H1 (cell line): Measurements from ENCODE around the gene ADAMTS16. TPM values are rescaled to one million over a fixed set of nuclear protein-coding genes. Genes with fewer than 3 reads are reported as not detected.

Experiments used
- CTCF ChIA-PET: fragments of 300-600 bp; sonication (Branson Sonifier 250); formaldehyde crosslinking; loops from one replicate; lab custom pipeline; 2021; ENCODE audit not compliant: partially characterized antibody; lab: Charles Lee
- POLR2A ChIA-PET: fragments of 300-600 bp; sonication (Branson Sonifier 250); formaldehyde crosslinking; loops from one replicate; lab custom pipeline; 2021; ENCODE audit warnings: inconsistent platforms; ENCODE audit not compliant: partially characterized antibody; lab: Charles Lee
- DNase-seq, 2 experiments: peaks; one replicate each; pipeline versions ENCODE4 v3.0.0 to v3.0.0-alpha.2; 2010 to 2022; ENCODE audit warnings: low spot score in 2 of 2, low read depth in 1 of 2, mixed read lengths in 1 of 2
- FAIRE-seq: peaks from 2 replicates; lab custom pipeline; 2011; peaks lifted over from hg19 to GRCh38; lab: Jason Lieb, UNC
- H2AFZ ChIP-seq: 2 replicates; pipeline ENCODE4 v1.8.1; 2012; ENCODE audit warnings: low read length, inconsistent platforms
- H2AK5ac ChIP-seq: 2 replicates; pipeline ENCODE4 v1.6.1; 2013; ENCODE audit warnings: low read depth, low read length
- H2BK120ac ChIP-seq: replicated peaks from 2 replicates; pipeline ENCODE3; 2013; ENCODE audit warnings: low read depth, low read length, inconsistent platforms
- H2BK12ac ChIP-seq: 2 replicates; pipeline ENCODE4 v1.6.1; 2013; ENCODE audit warnings: low read depth, low read length
- H2BK15ac ChIP-seq: 2 replicates; pipeline ENCODE4 v1.6.1; 2013; ENCODE audit warnings: low read length
- H2BK20ac ChIP-seq: 2 replicates; pipeline ENCODE4 v1.6.1; 2013; ENCODE audit warnings: low read length
- H2BK5ac ChIP-seq: 2 replicates; pipeline ENCODE4 v1.6.1; 2013; ENCODE audit warnings: low read depth, low read length
- H3K14ac ChIP-seq: 2 replicates; pipeline ENCODE4 v1.6.1; 2013; ENCODE audit warnings: inconsistent platforms; ENCODE audit not compliant: insufficient read length
- H3K18ac ChIP-seq: 2 replicates; pipeline ENCODE4 v1.6.1; 2013; ENCODE audit warnings: low read length; ENCODE audit errors: extremely low read depth
- H3K23ac ChIP-seq: 2 replicates; pipeline ENCODE4 v1.6.1; 2013; ENCODE audit warnings: inconsistent platforms; ENCODE audit not compliant: insufficient read length
- H3K23me2 ChIP-seq: 2 replicates; pipeline ENCODE4 v1.6.1; 2013; ENCODE audit warnings: low read depth, low read length
- H3K27ac ChIP-seq: 2 replicates; pipeline ENCODE4 v1.6.1; 2011; ENCODE audit warnings: low read depth, low read length, inconsistent platforms
- H3K27me3 ChIP-seq, 4 experiments: replicated peaks in 1 of 4; 1 replicate in 1 of 4; 2 replicates in 3 of 4; pipeline versions ENCODE4 v1.6.1 to v1.8.1; 2011 to 2013; ENCODE audit warnings: low read length in 3 of 4, mild to moderate bottlenecking in 3 of 4, inconsistent platforms in 2 of 4, mixed read lengths in 2 of 4, moderate library complexity in 1 of 4; ENCODE audit not compliant: control insufficient read depth in 3 of 4, insufficient read depth in 3 of 4; ENCODE audit errors: extremely low read depth in 1 of 4
- H3K36me3 ChIP-seq, 4 experiments: 2 replicates each; pipeline versions ENCODE4 v1.6.1 to v1.8.1; 2011 to 2013; ENCODE audit warnings: mild to moderate bottlenecking in 4 of 4, low read length in 3 of 4, moderate library complexity in 2 of 4, control low read depth in 1 of 4, inconsistent platforms in 1 of 4; ENCODE audit not compliant: insufficient read depth in 4 of 4, control insufficient read depth in 2 of 4
- H3K4ac ChIP-seq: replicated peaks from 2 replicates; pipeline ENCODE3; 2013; ENCODE audit warnings: low read length, low read depth, mixed read lengths, inconsistent platforms; ENCODE audit not compliant: insufficient read length
- H3K4me1 ChIP-seq, 4 experiments: replicated peaks in 1 of 4; 1 replicate in 1 of 4; 2 replicates in 3 of 4; pipeline versions ENCODE4 v1.6.1 to v1.8.1; 2011 to 2013; ENCODE audit warnings: low read length in 3 of 4, inconsistent platforms in 2 of 4, mixed read lengths in 1 of 4; ENCODE audit not compliant: insufficient read depth in 4 of 4, control insufficient read depth in 3 of 4
- H3K4me2 ChIP-seq, 2 experiments: 2 replicates each; pipeline versions ENCODE4 v1.6.1 to v1.8.1; 2011 to 2013; ENCODE audit warnings: low read depth in 2 of 2, low read length in 2 of 2, control low read depth in 1 of 2, inconsistent platforms in 1 of 2, mild to moderate bottlenecking in 1 of 2; ENCODE audit not compliant: insufficient read depth in 1 of 2
- H3K4me3 ChIP-seq, 4 experiments: fragments of 200-600, 300-600 bp in 1 of 4; sonication (generic), shearing (Covaris generic), sonication (Bioruptor Twin) in 1 of 4; 2 replicates each; pipeline versions ENCODE4 v1.5.1 to v1.8.1; 2011 to 2016; ENCODE audit warnings: low read length in 4 of 4, low read depth in 3 of 4, control low read depth in 2 of 4, inconsistent platforms in 2 of 4, mild to moderate bottlenecking in 2 of 4, mixed read lengths in 1 of 4, moderate library complexity in 1 of 4; ENCODE audit not compliant: insufficient read depth in 2 of 4; ENCODE audit errors: extremely low read depth in 1 of 4
- H3K56ac ChIP-seq: replicated peaks from 2 replicates; pipeline ENCODE3; 2013; ENCODE audit warnings: low read depth, mild to moderate bottlenecking, mixed read lengths, low read length, inconsistent platforms; ENCODE audit not compliant: insufficient read length
- H3K79me1 ChIP-seq: 2 replicates; pipeline ENCODE4 v1.6.1; 2013; ENCODE audit warnings: low read depth, low read length, control low read depth
- H3K79me2 ChIP-seq, 2 experiments: 2 replicates each; pipeline versions ENCODE4 v1.6.1 to v1.8.1; 2012 to 2013; ENCODE audit warnings: low read length in 2 of 2, mild to moderate bottlenecking in 2 of 2, inconsistent platforms in 1 of 2; ENCODE audit not compliant: insufficient read depth in 2 of 2, control insufficient read depth in 1 of 2
- H3K9ac ChIP-seq, 4 experiments: replicated peaks in 1 of 4; 1 replicate in 1 of 4; 2 replicates in 3 of 4; pipeline versions ENCODE4 v1.6.1 to v1.8.1; 2011 to 2013; ENCODE audit warnings: low read depth in 3 of 4, low read length in 3 of 4, control low read depth in 2 of 4, mild to moderate bottlenecking in 2 of 4, moderate library complexity in 2 of 4, inconsistent platforms in 1 of 4; ENCODE audit errors: extremely low read depth in 1 of 4
- H3K9me3 ChIP-seq, 2 experiments: 2 replicates each; pipeline versions ENCODE4 v1.6.1 to v1.8.1; 2012 to 2013; ENCODE audit warnings: mild to moderate bottlenecking in 2 of 2, moderate library complexity in 2 of 2, control low read depth in 1 of 2, inconsistent platforms in 1 of 2, low read depth in 1 of 2, low read length in 1 of 2, mixed read lengths in 1 of 2; ENCODE audit not compliant: insufficient read depth in 2 of 2
- H4K20me1 ChIP-seq, 2 experiments: replicated peaks in 1 of 2; 2 replicates each; pipeline versions ENCODE3 to v1.8.1; 2011 to 2013; ENCODE audit warnings: inconsistent platforms in 2 of 2, low read length in 2 of 2, mild to moderate bottlenecking in 1 of 2; ENCODE audit not compliant: insufficient read depth in 2 of 2, control insufficient read depth in 1 of 2
- H4K5ac ChIP-seq: 2 replicates; pipeline ENCODE4 v1.6.1; 2013; ENCODE audit warnings: low read length, low read depth, mixed read lengths, inconsistent platforms; ENCODE audit not compliant: insufficient read length
- H4K8ac ChIP-seq: 2 replicates; pipeline ENCODE4 v1.8.0; 2013; ENCODE audit warnings: mild to moderate bottlenecking, moderate library complexity, low read length, inconsistent platforms; ENCODE audit not compliant: insufficient read depth; ENCODE audit errors: extremely low read depth
- H4K91ac ChIP-seq: replicated peaks from 2 replicates; pipeline ENCODE3; 2013; ENCODE audit warnings: low read length, mixed read lengths, inconsistent platforms; ENCODE audit not compliant: insufficient read length
- EGR1 ChIP-seq: IDR thresholded peaks from 2 replicates; pipeline ENCODE4 v1.6.1; 2011; ENCODE audit warnings: low read depth, low read length, borderline replicate concordance
- NRF1 ChIP-seq: IDR thresholded peaks from 2 replicates; pipeline ENCODE4 v1.6.1; 2011; ENCODE audit warnings: mild to moderate bottlenecking, low read depth, low read length, improper control_type of control experiment
- POLR2A ChIP-seq, 2 experiments: IDR thresholded peaks; 1 replicate in 1 of 2; 2 replicates in 1 of 2; pipeline ENCODE4 v1.6.1; 2011; ENCODE audit warnings: low read depth in 2 of 2, low read length in 2 of 2, mild to moderate bottlenecking in 2 of 2; ENCODE audit errors: control extremely low read depth in 1 of 2
- RAD21 ChIP-seq, 2 experiments: IDR thresholded peaks in 1 of 2; conservative IDR thresholded peaks in 1 of 2; 2 replicates each; pipeline ENCODE4 v1.6.1; 2011; ENCODE audit warnings: low read depth in 2 of 2, low read length in 2 of 2, improper control_type of control experiment in 1 of 2, inconsistent platforms in 1 of 2, mild to moderate bottlenecking in 1 of 2, moderate library complexity in 1 of 2
- TAF1 ChIP-seq: IDR thresholded peaks from 2 replicates; pipeline ENCODE4 v1.6.1; 2011; ENCODE audit warnings: mild to moderate bottlenecking, low read depth, low read length
- TCF12 ChIP-seq: IDR thresholded peaks from 2 replicates; pipeline ENCODE4 v1.6.1; 2011; ENCODE audit warnings: low read depth, mild to moderate bottlenecking, low read length
- WGBS, 2 experiments: shearing (Covaris generic) in 1 of 2; methylation state at CpG; one replicate each; pipeline versions ENCODE4 v1.1.6 to v1.1.7; 2013 to 2015; ENCODE audit warnings: low lambda C conversion rate in 2 of 2, mixed read lengths in 2 of 2, inconsistent platforms in 1 of 2, low coverage in 1 of 2, missing lambda C conversion rate in 1 of 2; ENCODE audit not compliant: insufficient replicate concordance in 2 of 2, insufficient coverage in 1 of 2, insufficient read length in 1 of 2; ENCODE audit errors: extremely low coverage in 1 of 2, missing lambda C conversion rate in 1 of 2; 5-methylcytosine and 5-hydroxymethylcytosine counted together
- polyA plus RNA-seq, 7 experiments: library from polyadenylated mRNA; depleted of rRNA in 3 of 7; stranded (reverse) in 5 of 7; unstranded in 2 of 7; fragments of >200 nt in 5 of 7; fragments of 200-250 nt in 2 of 7; gene quantifications; 1 replicate in 5 of 7; 2 replicates in 1 of 7; 4 replicates in 1 of 7; pipeline versions ENCODE4 v1.2.1 to v1.2.3, GENCODE V29; 2011 to 2013; ENCODE audit warnings: missing spikeins in 2 of 7, mixed read lengths in 2 of 7
- total RNA-seq: library from RNA; stranded (reverse); fragmentation: NEBNext Ultra II Directional; extraction: Animal tissue kit (Norgen Biotek cat#: 25700); gene quantifications from 2 replicates; pipeline ENCODE4 v1.2.1, GENCODE V29; 2021
- TF ChIP-seq, protein P1 (sequence below): IDR thresholded peaks from 2 replicates; pipeline ENCODE4 v1.6.1; 2012; ENCODE audit warnings: inconsistent platforms

The ADAMTS16 gene
- total and polyA plus RNA-seq, 2 of the 8 experiments (the other 6 are each of a cell fraction or from before 2014, with no cell fraction given), result 3.7 to 16.0 TPM

DNA sequence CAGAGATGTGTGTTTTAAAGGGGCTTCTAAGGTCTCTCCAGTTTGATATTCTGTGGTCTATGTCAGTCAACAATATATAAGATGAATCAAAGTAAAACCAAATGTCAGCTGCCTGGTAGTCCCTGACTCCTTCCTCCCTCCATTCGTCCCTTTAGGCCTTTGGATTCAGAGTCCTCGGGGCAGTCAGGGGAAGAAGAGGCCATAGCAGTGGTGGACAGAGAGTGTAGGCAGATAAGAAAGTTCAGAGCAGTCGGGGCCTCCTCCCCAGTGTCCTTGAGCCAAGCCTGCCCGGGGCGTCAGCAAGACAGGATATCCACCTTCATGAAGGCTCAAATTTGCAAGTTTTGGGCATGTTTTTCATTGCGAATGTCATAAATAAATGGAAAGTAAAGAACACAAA lies 110.6 kb downstream of the ADAMTS16 start:
- Histone ChIP-seq H3K14ac (no peak overlapping the region), H2BK120ac (no peak overlapping the region), H2AFZ (no peak overlapping the region), H3K4me3 (no peak overlapping the region), H4K5ac (no peak overlapping the region), H3K23me2 (no peaks in the 10 kb centered on the region), H3K79me2 (no peaks in the 10 kb centered on the region), H3K4me1 (no peaks in the 10 kb centered on the region), H3K27ac (no peak overlapping the region), H2BK15ac (no peak overlapping the region), H3K56ac (no peak overlapping the region), H3K9me3 (peaks cover 5 to 8% of the 10 kb centered on the region in 2 experiments; a peak in 3 of 4 replicates), H3K27me3 (no peaks in the 10 kb centered on the region), H4K8ac (no peak overlapping the region), H3K18ac (no peak overlapping the region), H2BK12ac (no peak overlapping the region), H4K20me1 (no peaks in the 10 kb centered on the region), H3K23ac (no peak overlapping the region), H2AK5ac (no peak overlapping the region), H3K36me3 (peaks cover 0 to 5% (median 2%) of the 10 kb centered on the region in 4 experiments; a peak in 3 of 8 replicates), H3K9ac (no peak overlapping the region), H3K79me1 (no peaks in the 10 kb centered on the region), H2BK20ac (no peak overlapping the region), H3K4ac (no peak overlapping the region), H2BK5ac (no peak overlapping the region), H3K4me2 (no peak overlapping the region), H4K91ac (no peak overlapping the region)
- CTCF ChIA-PET, result no interaction called here
- 77% methylated on average over 6 of the region's 6 CpGs; no CpG with 5 or more reads in 1 of the 2 experiments for WGBS, 2 experiments
- TF ChIP-seq RAD21 (IDR thresholded peaks at IDR 0.05 in 1 of 2, conservative IDR thresholded peaks at IDR 0.05 in 1 of 2; ENCODE audit: low read depth in 2 of 2, low read length in 2 of 2) (no peak), TCF12 (no peak), POLR2A (IDR thresholded peaks at IDR 0.05; ENCODE audit: control extremely low read depth in 1 of 2, low read depth in 2 of 2, low read length in 2 of 2) (no peak), EGR1 (no peak), NRF1 (no peak), TAF1 (no peak)
- TF ChIP-seq, protein P1, sequence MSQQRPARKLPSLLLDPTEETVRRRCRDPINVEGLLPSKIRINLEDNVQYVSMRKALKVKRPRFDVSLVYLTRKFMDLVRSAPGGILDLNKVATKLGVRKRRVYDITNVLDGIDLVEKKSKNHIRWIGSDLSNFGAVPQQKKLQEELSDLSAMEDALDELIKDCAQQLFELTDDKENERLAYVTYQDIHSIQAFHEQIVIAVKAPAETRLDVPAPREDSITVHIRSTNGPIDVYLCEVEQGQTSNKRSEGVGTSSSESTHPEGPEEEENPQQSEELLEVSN, result no peak
- DNase-seq, result no peak
- FAIRE-seq, result no peak
- POLR2A ChIA-PET, result no interaction called here
